ENCODE measurements around the gene SSX2IP.

DNA sequence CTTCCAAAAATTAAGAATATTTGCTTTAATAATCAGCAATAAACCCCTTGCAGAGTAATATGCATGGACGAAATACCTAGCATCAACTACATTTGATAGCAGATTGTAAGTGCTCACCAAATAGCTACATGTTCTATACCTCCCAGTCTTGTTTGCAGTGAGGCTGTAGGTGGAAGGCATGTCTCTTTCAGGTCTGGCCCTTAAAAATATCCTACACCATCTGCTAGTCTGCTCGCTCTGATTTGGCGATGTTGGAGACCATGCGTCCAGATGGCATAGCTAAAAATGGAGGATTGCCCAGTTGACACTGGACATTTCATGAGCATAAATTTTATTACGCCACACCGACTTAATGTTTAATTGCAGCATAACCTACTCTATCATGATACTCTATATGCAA is 47.1 kb downstream of the SSX2IP start:
- TF ChIP-seq, protein P1, sequence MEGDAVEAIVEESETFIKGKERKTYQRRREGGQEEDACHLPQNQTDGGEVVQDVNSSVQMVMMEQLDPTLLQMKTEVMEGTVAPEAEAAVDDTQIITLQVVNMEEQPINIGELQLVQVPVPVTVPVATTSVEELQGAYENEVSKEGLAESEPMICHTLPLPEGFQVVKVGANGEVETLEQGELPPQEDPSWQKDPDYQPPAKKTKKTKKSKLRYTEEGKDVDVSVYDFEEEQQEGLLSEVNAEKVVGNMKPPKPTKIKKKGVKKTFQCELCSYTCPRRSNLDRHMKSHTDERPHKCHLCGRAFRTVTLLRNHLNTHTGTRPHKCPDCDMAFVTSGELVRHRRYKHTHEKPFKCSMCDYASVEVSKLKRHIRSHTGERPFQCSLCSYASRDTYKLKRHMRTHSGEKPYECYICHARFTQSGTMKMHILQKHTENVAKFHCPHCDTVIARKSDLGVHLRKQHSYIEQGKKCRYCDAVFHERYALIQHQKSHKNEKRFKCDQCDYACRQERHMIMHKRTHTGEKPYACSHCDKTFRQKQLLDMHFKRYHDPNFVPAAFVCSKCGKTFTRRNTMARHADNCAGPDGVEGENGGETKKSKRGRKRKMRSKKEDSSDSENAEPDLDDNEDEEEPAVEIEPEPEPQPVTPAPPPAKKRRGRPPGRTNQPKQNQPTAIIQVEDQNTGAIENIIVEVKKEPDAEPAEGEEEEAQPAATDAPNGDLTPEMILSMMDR (IDR thresholded peaks at IDR 0.05) = no peak
- TF ChIP-seq POLR2A (IDR thresholded peaks at IDR 0.05) = no peak

All from stomach (tissue), 4 donors.